Caco-2 (cell line): ENCODE measurements around the gene REC8. TPM values are rescaled to one million over a fixed set of nuclear protein-coding genes. Genes with fewer than 3 reads are reported as not detected.

ENCODE experiments used
- BruUV-seq: library from RNA; stranded (reverse); fragments of 400-500 nt; replicated peaks from 2 replicates; lab custom pipeline; 2021; lab: Mats Ljungman, UMichigan
- CTCF ChIA-PET: fragments of 300-600 bp; sonication (Branson Sonifier 250); formaldehyde crosslinking; loops from one replicate; lab custom pipeline; 2022; ENCODE audit warnings: antibody characterized with exemption; lab: Charles Lee
- POLR2A ChIA-PET: fragments of 300-600 bp; sonication (Branson Sonifier 250); formaldehyde crosslinking; loops from one replicate; lab custom pipeline; 2022; ENCODE audit warnings: antibody characterized with exemption; lab: Charles Lee
- DNase-seq, 2 experiments: peaks; one replicate each; pipeline versions ENCODE4 v3.0.0 to v3.0.0-alpha.2; 2020 to 2022
- H3K27me3 ChIP-seq: replicated peaks from 2 replicates; pipeline ENCODE4 v1.6.0; 2011; ENCODE audit warnings: low read length; ENCODE audit not compliant: control insufficient read depth, insufficient read depth
- H3K36me3 ChIP-seq: 2 replicates; pipeline ENCODE4 v1.5.1; 2011; ENCODE audit warnings: low read length; ENCODE audit not compliant: control insufficient read depth, insufficient read depth
- H3K4me1 ChIP-seq: fragments of 250-450 bp; sonication (Bioruptor Pico); 2 replicates; pipeline ENCODE4 v1.5.1; 2020; ENCODE audit warnings: mild to moderate bottlenecking
- H3K4me3 ChIP-seq: 2 replicates; pipeline ENCODE4 v1.5.1; 2011; ENCODE audit warnings: low read depth, mild to moderate bottlenecking, control low read depth, low read length
- H3K9me3 ChIP-seq: fragments of 250-450 bp; sonication (Bioruptor Pico); 2 replicates; pipeline ENCODE4 v1.5.1; 2020; ENCODE audit warnings: mild to moderate bottlenecking, moderate library complexity
- H3K27ac Mint-ChIP-seq: one replicate; pipeline ENCODE4 v1.8.0; 2022; ENCODE audit warnings: mixed read lengths; ENCODE audit not compliant: unreplicated experiment
- H3K27me3 Mint-ChIP-seq: one replicate; pipeline ENCODE4 v1.8.0; 2022; ENCODE audit warnings: mixed read lengths; ENCODE audit not compliant: insufficient read depth, unreplicated experiment
- H3K36me3 Mint-ChIP-seq: one replicate; pipeline ENCODE4 v1.8.0; 2022; ENCODE audit warnings: mild to moderate bottlenecking, mixed read lengths; ENCODE audit not compliant: insufficient read depth, unreplicated experiment
- H3K4me1 Mint-ChIP-seq: one replicate; pipeline ENCODE4 v1.8.0; 2022; ENCODE audit warnings: low read depth, mixed read lengths; ENCODE audit not compliant: unreplicated experiment
- H3K4me3 Mint-ChIP-seq: one replicate; pipeline ENCODE4 v1.8.0; 2022; ENCODE audit warnings: mild to moderate bottlenecking, moderate library complexity, mixed read lengths; ENCODE audit not compliant: unreplicated experiment
- H3K9me3 Mint-ChIP-seq: one replicate; pipeline ENCODE4 v1.8.0; 2022; ENCODE audit warnings: mixed read lengths; ENCODE audit not compliant: unreplicated experiment
- intact Hi-C: fragments of 100-400 bp; cut with micrococcal nuclease; formaldehyde crosslinking; loops from one replicate; pipeline ENCODE4 v1.10.0; 2022; ENCODE audit not compliant: unreplicated experiment
- total RNA-seq: library from RNA; stranded (reverse); gene quantifications from 2 replicates; pipeline ENCODE4 v1.2.3, GENCODE V29; 2022
- TF ChIP-seq, protein P1 (sequence below), 2 experiments: fragments of 200-600 bp in 1 of 2; IDR thresholded peaks; 1 replicate in 1 of 2; 2 replicates in 1 of 2; pipeline versions ENCODE4 v1.5.1 to v1.8.0; 2011 to 2022; ENCODE audit warnings: antibody characterized with exemption in 1 of 2, control low read depth in 1 of 2, inconsistent platforms in 1 of 2, low read depth in 1 of 2, low read length in 1 of 2, mild to moderate bottlenecking in 1 of 2, moderate library complexity in 1 of 2; ENCODE audit not compliant: insufficient read depth in 1 of 2, severe bottlenecking in 1 of 2, unreplicated experiment in 1 of 2

REC8 gene
- total RNA-seq, 1 experiment from 2014 or later = 8.4 TPM

DNA sequence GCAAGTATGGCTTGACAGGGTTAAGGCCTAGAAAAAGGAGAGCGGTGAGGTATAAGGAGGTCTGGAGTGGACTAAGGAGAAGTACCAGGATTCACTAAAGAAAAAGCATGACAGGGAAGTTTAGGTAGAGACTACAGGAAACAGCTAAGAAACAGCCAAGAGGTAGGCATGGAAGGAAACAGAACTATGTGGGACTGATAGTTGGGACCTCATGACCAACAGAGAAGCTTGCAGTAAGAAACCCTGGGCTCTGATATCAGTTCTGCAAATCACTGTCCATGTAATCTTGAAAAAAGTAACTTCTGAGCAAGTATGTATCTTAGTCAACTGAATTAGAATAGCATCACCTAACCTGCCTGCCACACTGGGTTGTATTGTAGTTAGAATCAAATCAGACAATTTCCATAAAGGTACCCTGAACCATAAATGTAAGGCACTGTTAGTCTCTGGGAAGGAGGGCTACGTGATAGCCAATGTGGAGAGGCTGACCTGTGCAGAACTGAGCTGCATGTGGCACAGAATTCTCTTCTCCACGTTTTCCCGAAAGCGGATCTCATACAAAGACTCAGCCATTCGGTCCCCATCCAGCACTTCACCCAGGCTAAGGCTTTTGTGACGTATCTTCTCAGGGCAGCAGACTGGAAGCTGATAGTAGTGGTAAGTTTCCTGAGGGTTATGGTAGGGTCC is 22.4 kb downstream of the REC8 start:
- BruUV-seq = no TSS peak
- no peaks in the 10 kb centered on the region for H3K27me3 Mint-ChIP-seq
- Histone ChIP-seq H3K4me3 (peak overlapping the region; percentile 95), H3K9me3 (no peaks in the 10 kb centered on the region), H3K27me3 (no peaks in the 10 kb centered on the region), H3K36me3 (no peaks in the 10 kb centered on the region), H3K4me1 (0 out of 2 replicates have a peak, but pooled peaks cover 9% of the 10 kb centered on the region)
- DNase-seq = no peak
- H3K27ac Mint-ChIP-seq = peak overlapping the region; percentile 88
- peak overlapping the region; percentile 84 for H3K4me3 Mint-ChIP-seq
- intact Hi-C loops = no loop called here
- peaks cover 13% of the 10 kb centered on the region for H3K4me1 Mint-ChIP-seq
- POLR2A ChIA-PET = no interaction called here
- CTCF ChIA-PET = interaction anchor here (1.0 kb wide), 1 partner anchor 48 kb away, joined by 3 read pairs; the partner anchor contains the start of gene PSME2
- peaks cover 50% of the 10 kb centered on the region for H3K36me3 Mint-ChIP-seq
- no peaks in the 10 kb centered on the region for H3K9me3 Mint-ChIP-seq
- TF ChIP-seq, protein P1, sequence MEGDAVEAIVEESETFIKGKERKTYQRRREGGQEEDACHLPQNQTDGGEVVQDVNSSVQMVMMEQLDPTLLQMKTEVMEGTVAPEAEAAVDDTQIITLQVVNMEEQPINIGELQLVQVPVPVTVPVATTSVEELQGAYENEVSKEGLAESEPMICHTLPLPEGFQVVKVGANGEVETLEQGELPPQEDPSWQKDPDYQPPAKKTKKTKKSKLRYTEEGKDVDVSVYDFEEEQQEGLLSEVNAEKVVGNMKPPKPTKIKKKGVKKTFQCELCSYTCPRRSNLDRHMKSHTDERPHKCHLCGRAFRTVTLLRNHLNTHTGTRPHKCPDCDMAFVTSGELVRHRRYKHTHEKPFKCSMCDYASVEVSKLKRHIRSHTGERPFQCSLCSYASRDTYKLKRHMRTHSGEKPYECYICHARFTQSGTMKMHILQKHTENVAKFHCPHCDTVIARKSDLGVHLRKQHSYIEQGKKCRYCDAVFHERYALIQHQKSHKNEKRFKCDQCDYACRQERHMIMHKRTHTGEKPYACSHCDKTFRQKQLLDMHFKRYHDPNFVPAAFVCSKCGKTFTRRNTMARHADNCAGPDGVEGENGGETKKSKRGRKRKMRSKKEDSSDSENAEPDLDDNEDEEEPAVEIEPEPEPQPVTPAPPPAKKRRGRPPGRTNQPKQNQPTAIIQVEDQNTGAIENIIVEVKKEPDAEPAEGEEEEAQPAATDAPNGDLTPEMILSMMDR (IDR thresholded peaks at IDR 0.05; ENCODE audit: insufficient read depth in 1 of 2, low read depth in 1 of 2, low read length in 1 of 2, severe bottlenecking in 1 of 2, unreplicated experiment in 1 of 2) = no peak

DNA sequence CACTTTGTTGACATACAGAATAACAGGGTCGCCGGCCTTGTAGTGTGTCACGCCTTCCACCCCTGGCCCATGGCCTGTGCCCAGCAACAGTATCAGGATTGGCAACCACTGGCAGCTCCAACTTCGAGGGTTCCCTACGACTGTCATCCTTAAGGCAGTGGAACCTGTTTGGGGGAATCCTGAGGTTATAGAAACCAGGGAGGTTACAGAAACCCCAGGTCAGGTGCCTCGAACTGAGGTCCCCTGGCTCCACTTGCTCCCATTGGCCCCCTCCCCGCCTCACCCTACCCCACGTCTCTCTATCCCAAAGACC is 22.9 kb downstream of the REC8 start:
- DNase-seq = no peak
- H3K4me1 Mint-ChIP-seq = peaks cover 11% of the 10 kb centered on the region
- ChIA-PET CTCF (interaction anchor here (1.0 kb wide), 1 partner anchor 48 kb away, joined by 3 read pairs; the partner anchor contains the start of gene PSME2), POLR2A (interaction anchor here (1.3 kb wide), 1 partner anchor 48 kb away, joined by 14 read pairs; the partner anchor contains the start of genes PSME2 and RNF31)
- TSS peak; percentile 36 for BruUV-seq
- no peaks in the 10 kb centered on the region for H3K9me3 Mint-ChIP-seq
- Histone ChIP-seq H3K36me3 (no peaks in the 10 kb centered on the region), H3K4me3 (peak overlapping the region; percentile 95), H3K27me3 (no peaks in the 10 kb centered on the region), H3K9me3 (no peaks in the 10 kb centered on the region), H3K4me1 (0 out of 2 replicates have a peak, but pooled peaks cover 9% of the 10 kb centered on the region)
- TF ChIP-seq, protein P1 (IDR thresholded peaks at IDR 0.05; ENCODE audit: insufficient read depth in 1 of 2, low read depth in 1 of 2, low read length in 1 of 2, severe bottlenecking in 1 of 2, unreplicated experiment in 1 of 2) = no peak
- peaks cover 55% of the 10 kb centered on the region for H3K36me3 Mint-ChIP-seq
- H3K4me3 Mint-ChIP-seq = peak overlapping the region; percentile 84
- no peaks in the 10 kb centered on the region for H3K27me3 Mint-ChIP-seq
- intact Hi-C loops = loop anchor here (1.0 kb wide), 2 partner anchors 18 to 34 kb away; partner anchors contain the start of genes CHMP4A and IRF9
- H3K27ac Mint-ChIP-seq = peak overlapping the region; percentile 88

DNA sequence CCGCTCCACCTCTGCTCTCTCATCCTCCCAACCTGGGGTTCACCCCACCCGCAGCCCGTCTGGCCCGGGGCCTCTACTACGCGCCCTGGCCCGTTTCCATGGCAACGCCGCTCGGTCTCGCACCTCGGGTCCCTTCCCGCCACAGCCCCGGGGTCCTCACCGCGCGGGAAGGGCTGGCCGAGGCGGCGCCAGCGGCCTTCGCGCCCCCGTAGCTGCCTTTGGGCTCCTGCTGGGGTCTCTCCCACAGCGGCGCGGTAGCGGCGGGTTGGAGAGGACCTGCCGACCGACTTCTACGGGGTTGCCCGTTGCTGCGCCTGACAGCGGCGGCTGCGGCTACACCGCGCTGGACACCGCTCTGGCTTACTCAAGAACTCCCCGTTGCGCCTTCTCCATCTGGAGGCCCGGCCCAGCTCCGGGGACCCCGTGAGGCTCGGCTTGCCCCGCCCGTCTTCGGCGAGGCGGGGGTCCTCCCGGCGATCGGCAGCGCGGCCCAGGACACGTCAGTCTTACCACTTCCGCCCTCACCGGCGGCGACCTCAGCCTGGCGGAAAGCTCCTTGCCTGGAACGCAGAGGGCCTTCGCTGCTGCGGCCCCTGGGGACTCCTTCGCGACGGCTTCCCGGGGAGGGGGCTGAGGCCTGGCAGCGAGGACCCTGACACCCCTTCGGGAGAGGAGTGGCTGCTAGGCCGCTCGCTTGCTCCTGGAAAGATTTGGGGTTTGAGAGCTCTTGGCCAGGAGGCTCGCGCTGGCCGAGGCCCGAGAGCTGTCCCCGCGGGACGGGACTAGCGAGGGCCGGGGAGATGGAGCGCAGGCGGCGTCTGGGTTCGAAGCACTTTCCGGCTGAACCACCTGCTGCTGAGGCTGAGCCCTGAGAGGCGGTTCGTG is 23.5 kb downstream of the REC8 start, which contains the start of gene TM9SF1:
TM9SF1 (minus strand) TSS at position 256 of the 885 bp plus-strand sequence. CDS start 422 bp downstream, outside the sequence.
- Histone ChIP-seq H3K4me1 (0 out of 2 replicates have a peak, but pooled peaks cover 9% of the 10 kb centered on the region), H3K36me3 (no peaks in the 10 kb centered on the region), H3K9me3 (no peaks in the 10 kb centered on the region), H3K27me3 (no peaks in the 10 kb centered on the region), H3K4me3 (peak within 1 kb of the TSS; percentile 95)
- Mint-ChIP-seq H3K4me3 (peak within 1 kb of the TSS; percentile 84), H3K27me3 (no peaks in the 10 kb centered on the region), H3K4me1 (peaks cover 11% of the 10 kb centered on the region), H3K9me3 (no peaks in the 10 kb centered on the region), H3K27ac (peak within 1 kb of the TSS; percentile 88), H3K36me3 (peaks cover 54% of the 10 kb centered on the region)
- TF ChIP-seq, protein P1 (IDR thresholded peaks at IDR 0.05; ENCODE audit: insufficient read depth in 1 of 2, low read depth in 1 of 2, low read length in 1 of 2, severe bottlenecking in 1 of 2, unreplicated experiment in 1 of 2) = no peak
- ChIA-PET POLR2A (interaction anchor here (0.5 to 2.2 kb wide), 11 partner anchors 18 to 878 kb away, joined by 3 to 28 read pairs (median 7); partner anchors contain the start of genes CHMP4A, DCAF11, EMC9 and IRF9), CTCF (interaction anchor here (1.0 to 1.6 kb wide), 3 partner anchors 20 to 49 kb away, joined by 3 to 7 read pairs (median 4); partner anchors contain the start of genes IRF9, MDP1 and PSME2)
- intact Hi-C loops = loop anchor here (1.0 kb wide), 2 partner anchors 18 to 34 kb away; partner anchors contain the start of genes CHMP4A and IRF9
- BruUV-seq = no TSS peak
- DNase-seq = peak; percentile 88 to 90
